Muscle layer of duodenum (tissue), 2 donors: ENCODE measurements around the gene ARL16.
"Not testable (repeated sequence)": the region's sequence is repeated elsewhere in the genome, so short reads cannot be mapped to it uniquely, and the experiment has no call there.

Experiments
- H3K27ac ChIP-seq: one replicate; pipeline ENCODE4 v1.7.0; 2013; ENCODE audit warnings: mild to moderate bottlenecking, low read length
- H3K27me3 ChIP-seq: one replicate; pipeline ENCODE4 v1.7.0; 2013; ENCODE audit warnings: low read depth, mild to moderate bottlenecking, control low read depth, low read length
- H3K36me3 ChIP-seq, 2 donors: one replicate each; pipeline ENCODE4 v1.7.0; 2013; ENCODE audit warnings: low read length in 2 of 2, control low read depth in 1 of 2, mild to moderate bottlenecking in 1 of 2; ENCODE audit not compliant: insufficient read depth in 2 of 2, control insufficient read depth in 1 of 2
- H3K4me1 ChIP-seq, 2 donors: one replicate each; pipeline ENCODE4 v1.7.0; 2013; ENCODE audit warnings: low read length in 2 of 2, mild to moderate bottlenecking in 2 of 2, control low read depth in 1 of 2, moderate library complexity in 1 of 2; ENCODE audit not compliant: insufficient read depth in 2 of 2, control insufficient read depth in 1 of 2
- H3K4me3 ChIP-seq, 2 donors: one replicate each; pipeline ENCODE4 v1.7.0; 2013; ENCODE audit warnings: low read length in 2 of 2, low read depth in 1 of 2, mild to moderate bottlenecking in 1 of 2
- H3K9me3 ChIP-seq, 2 donors: one replicate each; pipeline ENCODE4 v1.7.0; 2013; ENCODE audit warnings: low read length in 2 of 2, control low read depth in 1 of 2, mild to moderate bottlenecking in 1 of 2; ENCODE audit not compliant: control insufficient read depth in 1 of 2
- donor health status: healthy.

The ARL16 gene

GRCh38 chr17:81676906-81677305 lies 6.7 kb downstream of the ARL16 start:
- Histone ChIP-seq H3K9me3 (no peaks in the 10 kb centered on the region), H3K27me3 (no peaks in the 10 kb centered on the region), H3K27ac (no peak overlapping the region), H3K4me3 (no peak overlapping the region), H3K36me3 (peaks cover 8 to 38% of the 10 kb centered on the region in 2 donors), H3K4me1 (no peaks in the 10 kb centered on the region)

GRCh38 chr17:81675515-81676221 lies 7.9 kb downstream of the ARL16 start:
- not testable (repeated sequence) for H3K4me3 ChIP-seq
- peaks cover 8 to 45% of the 10 kb centered on the region in 2 donors for H3K36me3 ChIP-seq

GRCh38 chr17:81673561-81674258 lies 9.9 kb downstream of the ARL16 start:
- H3K9me3 ChIP-seq: no peaks in the 10 kb centered on the region
- peaks cover 12 to 50% of the 10 kb centered on the region in 2 donors for H3K36me3 ChIP-seq
- no peak overlapping the region for H3K27ac ChIP-seq
- no peaks in the 10 kb centered on the region for H3K4me1 ChIP-seq
- H3K4me3 ChIP-seq: no peak overlapping the region
- no peaks in the 10 kb centered on the region for H3K27me3 ChIP-seq

More at GRCh38 chr17:81675515-81676221, 7.9 kb downstream of the ARL16 start:
- not testable (repeated sequence) for H3K9me3 ChIP-seq, H3K4me1 ChIP-seq, H3K27ac ChIP-seq, H3K27me3 ChIP-seq

GRCh38 chr17:81672954-81673353 lies 10.6 kb downstream of the ARL16 start:
- Histone ChIP-seq H3K4me1 (no peaks in the 10 kb centered on the region), H3K4me3 (no peak overlapping the region), H3K36me3 (peaks cover 12 to 50% of the 10 kb centered on the region in 2 donors), H3K9me3 (no peaks in the 10 kb centered on the region), H3K27ac (no peak overlapping the region), H3K27me3 (no peaks in the 10 kb centered on the region)

- Histone ChIP-seq H3K27ac (no peak overlapping the region), H3K27me3 (no peaks in the 10 kb centered on the region), H3K36me3 (peaks cover 12 to 50% of the 10 kb centered on the region in 2 donors), H3K9me3 (no peaks in the 10 kb centered on the region), H3K4me3 (no peak overlapping the region), H3K4me1 (peaks cover 0 to 4% of the 10 kb centered on the region in 2 donors)
Observed at GRCh38 chr17:81672504-81672903, 11.1 kb downstream of the ARL16 start.

- H3K9me3 ChIP-seq: no peaks in the 10 kb centered on the region
- peaks cover 6 to 20% of the 10 kb centered on the region in 2 donors for H3K4me1 ChIP-seq
- H3K27me3 ChIP-seq: no peaks in the 10 kb centered on the region
- H3K4me3 ChIP-seq: no peak overlapping the region
- H3K27ac ChIP-seq: no peak overlapping the region
- H3K36me3 ChIP-seq: peaks cover 11 to 33% of the 10 kb centered on the region in 2 donors
Observed at GRCh38 chr17:81667754-81668153, 15.8 kb downstream of the ARL16 start.

- no peaks in the 10 kb centered on the region for H3K27me3 ChIP-seq
- H3K9me3 ChIP-seq: no peaks in the 10 kb centered on the region
- H3K4me3 ChIP-seq: peak within 1 kb of the TSS; percentile 95 to 99
- peak within 1 kb of the TSS; percentile 87 for H3K27ac ChIP-seq
- peaks cover 6 to 20% of the 10 kb centered on the region in 2 donors for H3K4me1 ChIP-seq
- H3K36me3 ChIP-seq: peaks cover 4 to 21% of the 10 kb centered on the region in 2 donors
Observed at GRCh38 chr17:81666342-81667191, 17.0 kb downstream of the ARL16 start, which contains the start of the genes CCDC137 and OXLD1. Gene CCDC137 (plus strand): TSS chr17:81666737. CDS start chr17:81666767, 30 bp downstream. Gene OXLD1 (minus strand): TSS chr17:81666605. CDS start chr17:81666577, 28 bp downstream.

GRCh38 chr17:81666092-81666341 lies 17.6 kb downstream of the ARL16 start:
- Histone ChIP-seq H3K36me3 (peaks cover 4 to 16% of the 10 kb centered on the region in 2 donors), H3K27ac (peak overlapping the region; percentile 87), H3K4me3 (peak overlapping the region; percentile 95 to 99), H3K9me3 (no peaks in the 10 kb centered on the region), H3K4me1 (peaks cover 6 to 20% of the 10 kb centered on the region in 2 donors), H3K27me3 (no peaks in the 10 kb centered on the region)

GRCh38 chr17:81665205-81666091 lies 18.1 kb downstream of the ARL16 start:
- peak overlapping the region; percentile 87 for H3K27ac ChIP-seq
- peaks cover 6 to 20% of the 10 kb centered on the region in 2 donors for H3K4me1 ChIP-seq
- peaks cover 4 to 13% of the 10 kb centered on the region in 2 donors for H3K36me3 ChIP-seq
- peak overlapping the region; percentile 95 to 99 for H3K4me3 ChIP-seq
- no peaks in the 10 kb centered on the region for H3K27me3 ChIP-seq
- H3K9me3 ChIP-seq: no peaks in the 10 kb centered on the region

GRCh38 chr17:81664051-81664470 lies 19.5 kb downstream of the ARL16 start:
- no peak overlapping the region for H3K4me3 ChIP-seq
- no peak overlapping the region for H3K27ac ChIP-seq
- peaks cover 6 to 20% of the 10 kb centered on the region in 2 donors for H3K4me1 ChIP-seq
- H3K36me3 ChIP-seq: no peaks in the 10 kb centered on the region
- no peaks in the 10 kb centered on the region for H3K27me3 ChIP-seq
- no peaks in the 10 kb centered on the region for H3K9me3 ChIP-seq
